A673 (cell line): ENCODE results near the gene RGS7. TPM values are rescaled to one million over a fixed set of nuclear protein-coding genes. Genes with fewer than 3 reads are reported as not detected.

Experiments
- BruUV-seq: library from RNA; stranded (reverse); fragments of 400-500 nt; replicated peaks from 2 replicates; lab custom pipeline; 2021; lab: Mats Ljungman, UMichigan
- CTCF ChIA-PET: fragments of 300-600 bp; sonication (Branson Sonifier 250); formaldehyde crosslinking; loops from one replicate; lab custom pipeline; 2022; ENCODE audit warnings: antibody characterized with exemption; lab: Charles Lee
- POLR2A ChIA-PET: fragments of 300-600 bp; sonication (Branson Sonifier 250); formaldehyde crosslinking; loops from one replicate; lab custom pipeline; 2022; ENCODE audit warnings: antibody characterized with exemption; ENCODE audit not compliant: low non-redundant PET; lab: Charles Lee
- DNase-seq: peaks from one replicate; pipeline ENCODE4 v3.0.0-alpha.2; 2015; ENCODE audit warnings: low spot score
- H3K27ac ChIP-seq: fragments of 200-600 bp; sonication (generic); 2 replicates; pipeline ENCODE4 v1.5.1; 2016; ENCODE audit warnings: mixed run types, low read depth, mild to moderate bottlenecking, mixed read lengths, antibody characterized with exemption, low read length; ENCODE audit not compliant: poor library complexity, severe bottlenecking
- H3K27me3 ChIP-seq: fragments of 200-600 bp; sonication (generic); replicated peaks from 2 replicates; pipeline ENCODE4 v1.6.1; 2017; ENCODE audit warnings: mixed run types, low read depth, mild to moderate bottlenecking, mixed read lengths, antibody characterized with exemption, low read length; ENCODE audit not compliant: insufficient read depth, poor library complexity
- H3K36me3 ChIP-seq: fragments of 200-600 bp; sonication (generic); 2 replicates; pipeline ENCODE4 v1.6.1; 2016; ENCODE audit warnings: mixed run types, mild to moderate bottlenecking, mixed read lengths, antibody characterized with exemption, low read length; ENCODE audit not compliant: insufficient read depth, poor library complexity, severe bottlenecking
- H3K4me1 ChIP-seq: fragments of 200-600 bp; sonication (generic); 2 replicates; pipeline ENCODE4 v1.6.1; 2017; ENCODE audit warnings: mixed run types, mild to moderate bottlenecking, mixed read lengths, antibody characterized with exemption, low read length; ENCODE audit not compliant: insufficient read depth, poor library complexity, severe bottlenecking
- H3K4me3 ChIP-seq: fragments of 200-600 bp; sonication (generic); 2 replicates; pipeline ENCODE4 v1.5.1; 2016; ENCODE audit warnings: low read depth, mixed run types, mild to moderate bottlenecking, mixed read lengths, low read length; ENCODE audit not compliant: poor library complexity, severe bottlenecking
- H3K9me3 ChIP-seq: fragments of 200-600 bp; sonication (generic); 2 replicates; pipeline ENCODE4 v1.6.1; 2016; ENCODE audit warnings: mixed run types, low read depth, mild to moderate bottlenecking, mixed read lengths, antibody characterized with exemption, low read length; ENCODE audit not compliant: poor library complexity, severe bottlenecking
- CTCF ChIP-seq: fragments of 300-800, 200-600 bp; sonication (generic); conservative IDR thresholded peaks from 2 replicates; pipeline ENCODE4 v1.5.1; 2017; ENCODE audit warnings: low read depth, mild to moderate bottlenecking, antibody characterized with exemption, low read length, moderate library complexity, mixed read lengths
- EZH2 ChIP-seq: fragments of 200-600 bp; sonication (generic); IDR thresholded peaks from 2 replicates; pipeline ENCODE4 v1.6.1; 2017; ENCODE audit warnings: borderline replicate concordance, low read depth, mild to moderate bottlenecking, mixed read lengths, antibody characterized with exemption, low read length; ENCODE audit not compliant: poor library complexity, severe bottlenecking
- intact Hi-C: fragments of 100-400 bp; cut with micrococcal nuclease; formaldehyde crosslinking; loops from one replicate; pipeline ENCODE4 v1.10.0; 2022; ENCODE audit not compliant: unreplicated experiment
- total RNA-seq: library from RNA; stranded (reverse); gene quantifications from 2 replicates; pipeline ENCODE4 v1.2.3, GENCODE V29; 2021

RGS7 gene
- total RNA-seq, 1 experiment from 2014 or later: not detected

- H3K27ac ChIP-seq: no peak overlapping the region
- H3K4me1 ChIP-seq: no peaks in the 10 kb centered on the region
- no peaks in the 10 kb centered on the region for H3K36me3 ChIP-seq
- H3K27me3 ChIP-seq: no peaks in the 10 kb centered on the region
- BruUV-seq: no TSS peak
- H3K4me3 ChIP-seq: no peak overlapping the region
- POLR2A ChIA-PET: no interaction called here
- no peak for DNase-seq
- CTCF ChIA-PET: no interaction called here
- TF ChIP-seq EZH2: no peak
- no peak for TF ChIP-seq CTCF
- no peaks in the 10 kb centered on the region for H3K9me3 ChIP-seq
- intact Hi-C loops: no loop called here
These were observed 548.6 kb downstream of the RGS7 start for GRCh38 chr1:240808381-240808780.

GRCh38 chr1:240806200-240806745, 550.7 kb downstream of the RGS7 start:
- ChIA-PET CTCF (no interaction called here), POLR2A (no interaction called here)
- no peak overlapping the region for H3K27ac ChIP-seq
- no peaks in the 10 kb centered on the region for H3K4me1 ChIP-seq
- no peak for DNase-seq
- H3K27me3 ChIP-seq: no peaks in the 10 kb centered on the region
- no peak overlapping the region for H3K4me3 ChIP-seq
- no peaks in the 10 kb centered on the region for H3K36me3 ChIP-seq
- no TSS peak for BruUV-seq
- no peaks in the 10 kb centered on the region for H3K9me3 ChIP-seq
- no peak for TF ChIP-seq EZH2
- TF ChIP-seq CTCF: no peak
- intact Hi-C loops: no loop called here

- ChIA-PET CTCF (no interaction called here), POLR2A (no interaction called here)
- no TSS peak for BruUV-seq
- no peak overlapping the region for H3K4me3 ChIP-seq
- intact Hi-C loops: no loop called here
- no peaks in the 10 kb centered on the region for H3K4me1 ChIP-seq
- no peak overlapping the region for H3K27ac ChIP-seq
- no peak for TF ChIP-seq EZH2
- no peak for TF ChIP-seq CTCF
- no peaks in the 10 kb centered on the region for H3K36me3 ChIP-seq
- no peaks in the 10 kb centered on the region for H3K27me3 ChIP-seq
- no peak for DNase-seq
- H3K9me3 ChIP-seq: no peaks in the 10 kb centered on the region
These were observed 552.5 kb downstream of the RGS7 start for GRCh38 chr1:240804475-240804874.
